ENCODE measurements around the gene DPH1. TPM values are rescaled to one million over a fixed set of nuclear protein-coding genes. Genes with fewer than 3 reads are reported as not detected.
A peak's percentile ranks its signal among the peaks of the same experiment; 100 is the strongest.

Gene DPH1
- total and polyA plus RNA-seq, 8 donors: 21.8 to 74.4 (median 32.2) TPM

DNA sequence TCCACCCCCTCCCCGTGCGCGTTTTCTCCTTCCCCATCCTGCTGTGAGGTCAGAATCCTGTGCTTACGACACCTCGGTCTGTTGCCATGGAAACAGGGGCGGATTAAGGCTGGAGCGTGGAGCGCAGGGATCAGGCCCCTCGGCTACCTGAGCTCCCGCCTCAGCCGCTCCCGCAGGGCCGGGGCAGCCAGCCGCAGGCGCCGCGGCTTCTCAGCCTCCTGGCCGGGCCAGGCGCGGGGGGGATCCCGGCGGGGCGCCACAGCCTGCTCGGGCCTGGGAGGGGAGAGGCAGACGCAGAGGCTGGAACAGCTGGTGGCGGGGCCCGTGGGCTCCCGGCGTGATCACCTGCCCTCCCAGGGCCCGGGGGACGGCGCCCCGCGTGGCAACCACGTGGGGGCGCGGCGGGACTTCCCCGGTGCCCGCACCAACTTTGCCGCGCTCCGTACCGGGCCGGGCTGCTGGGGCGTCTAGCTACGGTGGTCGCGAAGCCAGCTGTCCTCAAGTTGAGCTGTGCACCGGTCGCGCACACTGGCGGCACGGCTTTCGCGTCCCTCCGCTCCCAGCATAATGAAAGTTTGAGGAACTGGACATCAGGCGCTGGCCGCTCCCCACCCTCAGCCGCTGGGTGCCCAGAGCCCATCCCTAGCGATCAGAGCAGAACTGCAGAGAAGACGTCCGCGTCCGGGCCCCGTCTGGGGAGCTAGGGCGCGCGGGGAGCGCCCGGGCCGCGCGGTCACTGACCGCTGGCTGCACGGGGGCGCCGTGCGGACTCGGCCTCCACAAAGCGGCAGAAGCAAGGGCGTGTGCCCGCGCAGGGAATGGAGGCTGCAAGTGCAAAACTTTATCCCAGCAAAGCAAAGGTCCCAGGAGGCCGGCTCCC is 6.0 kb upstream of the DPH1 start:
- ATAC-seq (peak; percentile 27 to 62 (median 39)), DNase-seq (peak; percentile 65 to 78 (median 70))
- peak overlapping the region in 1 of 4 donors; percentile 18 for H3K27ac ChIP-seq

DNA sequence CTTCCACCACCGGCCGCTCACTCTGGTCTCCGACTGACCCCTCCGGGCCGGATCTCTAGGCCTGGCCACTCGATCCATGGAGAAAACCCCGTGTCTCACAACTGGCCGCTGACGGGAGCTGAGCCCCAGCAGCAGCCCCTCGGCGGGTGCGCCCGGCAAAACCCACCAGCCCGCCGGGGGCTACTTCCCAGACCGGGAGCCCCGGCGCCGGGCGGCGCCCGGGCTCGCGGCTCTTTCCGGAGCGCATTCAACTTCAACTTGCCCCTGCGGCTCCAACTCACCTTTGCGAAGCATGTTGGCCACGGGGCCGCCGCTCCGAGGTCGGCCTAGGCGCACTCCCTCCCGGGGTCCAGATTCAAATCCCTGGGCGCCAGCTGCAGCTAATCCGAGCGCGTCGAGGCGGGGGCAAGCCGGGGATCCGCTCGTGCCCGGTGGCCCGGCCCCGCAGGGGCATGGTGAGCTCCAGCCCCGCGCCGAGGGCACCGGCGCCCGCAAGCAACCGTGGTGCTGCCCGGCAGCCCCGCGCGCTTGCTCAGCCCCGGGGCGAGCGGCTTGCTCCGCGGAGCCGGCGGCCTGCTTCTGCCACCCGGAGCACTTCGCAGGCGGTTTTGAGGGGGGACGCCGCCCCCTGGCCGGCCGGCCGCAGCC is 5.3 kb upstream of the DPH1 start:
- H3K36me3 ChIP-seq: no peaks in the 10 kb centered on the region
- no peak for DNase-seq
- peak overlapping the region in 1 of 4 donors; percentile 18 for H3K27ac ChIP-seq
- intact Hi-C loops (cut with DNase I): loop anchor here in 2 of 3 donors (5.0 kb wide), 2 partner anchors 112 to 117 kb away; no protein-coding TSS in a partner anchor
- peaks cover 0 to 9% (median 0%) of the 10 kb centered on the region in 3 donors for H3K4me1 ChIP-seq
- TF ChIP-seq, protein P1, sequence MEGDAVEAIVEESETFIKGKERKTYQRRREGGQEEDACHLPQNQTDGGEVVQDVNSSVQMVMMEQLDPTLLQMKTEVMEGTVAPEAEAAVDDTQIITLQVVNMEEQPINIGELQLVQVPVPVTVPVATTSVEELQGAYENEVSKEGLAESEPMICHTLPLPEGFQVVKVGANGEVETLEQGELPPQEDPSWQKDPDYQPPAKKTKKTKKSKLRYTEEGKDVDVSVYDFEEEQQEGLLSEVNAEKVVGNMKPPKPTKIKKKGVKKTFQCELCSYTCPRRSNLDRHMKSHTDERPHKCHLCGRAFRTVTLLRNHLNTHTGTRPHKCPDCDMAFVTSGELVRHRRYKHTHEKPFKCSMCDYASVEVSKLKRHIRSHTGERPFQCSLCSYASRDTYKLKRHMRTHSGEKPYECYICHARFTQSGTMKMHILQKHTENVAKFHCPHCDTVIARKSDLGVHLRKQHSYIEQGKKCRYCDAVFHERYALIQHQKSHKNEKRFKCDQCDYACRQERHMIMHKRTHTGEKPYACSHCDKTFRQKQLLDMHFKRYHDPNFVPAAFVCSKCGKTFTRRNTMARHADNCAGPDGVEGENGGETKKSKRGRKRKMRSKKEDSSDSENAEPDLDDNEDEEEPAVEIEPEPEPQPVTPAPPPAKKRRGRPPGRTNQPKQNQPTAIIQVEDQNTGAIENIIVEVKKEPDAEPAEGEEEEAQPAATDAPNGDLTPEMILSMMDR (IDR thresholded peaks at IDR 0.05): no peak
- ATAC-seq: peak in 2 of 4 donors; percentile 0 to 4
- no peak for FAIRE-seq
- H3K9me3 ChIP-seq: no peaks in the 10 kb centered on the region
- WGBS, 2 donors: 1 to 2% methylated on average over 68 to 73 of the region's 73 CpGs
- H3K4me3 ChIP-seq: peak overlapping the region; percentile 33 to 61 (median 42)
- H3K27me3 ChIP-seq: no peaks in the 10 kb centered on the region

More for the DNA sequence above, 6.0 kb upstream of the DPH1 start:
- H3K27me3 ChIP-seq: no peaks in the 10 kb centered on the region
- TF ChIP-seq, protein P1 (IDR thresholded peaks at IDR 0.05): no peak
- no peaks in the 10 kb centered on the region for H3K36me3 ChIP-seq
- H3K4me1 ChIP-seq: peaks cover 0 to 9% (median 0%) of the 10 kb centered on the region in 3 donors
- WGBS, 2 donors: 1 to 2% methylated on average over 79 to 85 of the region's 85 CpGs
- no peaks in the 10 kb centered on the region for H3K9me3 ChIP-seq
- peak overlapping the region; percentile 33 to 61 (median 42) for H3K4me3 ChIP-seq
- intact Hi-C loops (cut with DNase I): no loop called here
- no peak for FAIRE-seq

GRCh38 chr17:2025220-2025621 is 4.7 kb upstream of the DPH1 start, which contains the start of gene RTN4RL1:
TSS of gene RTN4RL1 (minus strand) at chr17:2025334. CDS start at chr17:2024865, 469 bp downstream.
- H3K4me3 ChIP-seq: peak within 1 kb of the TSS; percentile 33 to 61 (median 42)

DNA sequence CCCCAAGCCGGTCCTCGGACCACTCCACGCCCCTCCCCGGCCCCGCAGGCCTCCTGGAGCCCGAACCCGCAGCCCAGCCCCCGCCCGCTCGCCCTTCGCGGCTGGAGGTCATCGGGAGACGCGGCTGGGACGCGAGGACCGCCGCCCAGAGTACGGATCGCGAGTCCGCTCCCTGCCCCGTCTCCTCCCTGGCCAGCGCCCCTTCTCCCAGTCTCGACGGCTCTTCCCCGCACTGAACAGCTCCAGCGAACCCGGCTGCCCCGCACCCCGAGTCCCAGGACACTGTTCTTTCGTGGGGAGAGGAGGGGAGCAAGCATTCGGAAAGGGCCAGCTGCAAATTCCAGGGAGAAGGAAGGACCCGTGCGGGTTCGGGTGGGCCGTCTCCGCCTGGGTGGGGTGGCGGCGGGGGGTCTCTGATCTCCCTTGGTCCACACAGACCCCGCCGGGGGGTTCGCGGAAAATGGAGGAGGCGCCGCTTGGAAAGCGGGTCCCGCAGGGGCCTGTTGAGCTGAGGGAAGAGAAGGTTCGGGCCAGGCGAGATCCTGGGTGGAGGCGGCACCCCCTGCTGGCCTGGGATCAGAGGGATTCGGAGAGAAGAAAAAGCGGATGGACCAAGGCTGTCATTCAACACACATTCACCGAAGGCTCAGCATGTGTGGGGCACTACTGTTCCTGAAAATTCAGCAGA is 4.2 kb upstream of the DPH1 start:
- FAIRE-seq (no peak), ATAC-seq (peak; percentile 57 to 71 (median 67)), DNase-seq (peak; percentile 72 to 90 (median 79))
- no peaks in the 10 kb centered on the region for H3K9me3 ChIP-seq
- 1 to 2% methylated on average over 46 to 55 of the region's 55 CpGs for WGBS, 2 donors
- H3K27me3 ChIP-seq: no peaks in the 10 kb centered on the region
- peaks cover under 1 to 9% (median 2%) of the 10 kb centered on the region in 3 donors for H3K4me1 ChIP-seq
- TF ChIP-seq, protein P1 (IDR thresholded peaks at IDR 0.05): peak; percentile 13 to 65 (median 64)
- H3K27ac ChIP-seq: peak overlapping the region in 3 of 4 donors; percentile 34 to 52 (median 50)
- intact Hi-C loops (cut with DNase I): loop anchor here in 2 of 3 donors (5.0 kb wide), 2 partner anchors 113 to 118 kb away; no protein-coding TSS in a partner anchor
- peak overlapping the region; percentile 33 to 61 (median 42) for H3K4me3 ChIP-seq
- H3K36me3 ChIP-seq: no peaks in the 10 kb centered on the region

More at GRCh38 chr17:2025220-2025621, 4.7 kb upstream of the DPH1 start, which contains the start of gene RTN4RL1:
- Histone ChIP-seq H3K4me1 (peaks cover 0 to 9% (median 0%) of the 10 kb centered on the region in 3 donors), H3K9me3 (no peaks in the 10 kb centered on the region), H3K36me3 (no peaks in the 10 kb centered on the region), H3K27me3 (no peaks in the 10 kb centered on the region), H3K27ac (peak within 1 kb of the TSS in 3 of 4 donors; percentile 34 to 52 (median 50))
- WGBS, 2 donors: 0 to 1% methylated on average over 33 to 47 of the region's 47 CpGs
- ATAC-seq: peak; percentile 36 to 61 (median 55)
- TF ChIP-seq, protein P1 (IDR thresholded peaks at IDR 0.05): no peak
- no peak for FAIRE-seq
- intact Hi-C loops (cut with DNase I): loop anchor here in 2 of 3 donors (5.0 kb wide), 2 partner anchors 113 to 118 kb away; no protein-coding TSS in a partner anchor
- peak in 5 of 6 donors; percentile 64 to 79 (median 73) for DNase-seq

Data from pancreas (tissue), 10 donors.